8988T (cell line): ENCODE measurements around the gene ELANE.
"Not testable (repeated sequence)": the region's sequence is repeated elsewhere in the genome, so short reads cannot be mapped to it uniquely, and the experiment has no call there.

Source experiments
- DNase-seq: peaks from one replicate; pipeline ENCODE4 v3.0.0; 2011

ELANE gene

GRCh38 chr19:882871-883497, 30.9 kb downstream of the ELANE start:
- DNase-seq = no peak

- peak; percentile 98 for DNase-seq
These were observed 31.6 kb downstream of the ELANE start for GRCh38 chr19:883661-884211.

GRCh38 chr19:884420-885211, 32.5 kb downstream of the ELANE start:
- DNase-seq = no peak

DNA sequence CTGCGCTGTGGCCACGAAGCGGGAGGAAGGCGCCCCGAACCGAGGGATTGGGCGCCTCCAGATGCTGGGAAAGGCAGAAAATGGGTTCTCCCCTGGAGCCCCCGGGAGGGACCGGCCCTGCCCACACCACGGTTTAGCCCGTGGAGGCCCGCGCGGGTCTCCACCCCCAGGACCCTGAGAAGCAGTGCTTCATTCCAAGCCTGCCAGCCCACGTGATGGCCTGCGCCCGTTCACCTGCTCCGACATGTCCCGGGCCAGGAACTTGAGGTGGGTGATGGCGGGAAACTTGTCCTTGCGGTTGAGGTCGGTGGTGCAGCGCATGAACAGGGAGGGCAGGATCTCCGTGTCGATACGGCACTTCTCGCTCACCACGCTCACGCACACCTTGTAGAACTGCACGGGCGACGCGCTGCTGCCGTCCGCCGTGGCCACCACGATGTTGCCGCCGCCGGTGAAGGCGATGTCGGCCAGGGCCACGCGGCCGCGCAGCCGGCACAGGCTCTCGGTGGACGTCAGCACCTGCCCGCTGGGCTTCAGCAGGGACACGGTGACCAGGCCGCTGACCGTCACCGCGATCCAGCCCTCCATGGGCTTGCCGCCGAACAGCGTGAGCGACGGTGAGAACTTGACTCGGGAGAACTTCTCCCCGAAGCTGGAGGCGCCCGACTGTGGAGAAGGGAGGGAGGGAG, 33.6 kb downstream of the ELANE start:
- DNase-seq = no peak

DNA sequence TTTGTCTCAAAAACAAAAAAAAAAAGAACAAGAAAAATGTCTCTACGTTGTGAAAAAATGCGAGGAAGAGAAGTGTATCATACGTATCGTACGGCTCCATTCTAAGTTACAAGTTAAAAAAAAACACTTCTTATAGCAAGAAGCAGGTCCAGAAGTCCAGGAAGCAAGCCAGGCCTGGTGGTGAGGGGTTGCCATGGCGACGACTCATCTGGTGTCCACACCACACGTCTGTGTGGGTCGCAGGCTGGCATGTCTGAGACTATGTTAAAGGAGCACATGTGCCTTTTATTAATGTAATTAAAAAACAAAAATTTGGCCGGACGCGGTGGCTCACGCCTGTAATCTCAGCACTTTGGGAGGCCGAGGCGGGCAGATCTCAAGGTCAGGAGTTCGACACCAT, 35.0 kb downstream of the ELANE start:
- no peak for DNase-seq

GRCh38 chr19:887599-887998, 35.5 kb downstream of the ELANE start:
- no peak for DNase-seq

GRCh38 chr19:888581-889385, 36.7 kb downstream of the ELANE start:
- no peak for DNase-seq

DNA sequence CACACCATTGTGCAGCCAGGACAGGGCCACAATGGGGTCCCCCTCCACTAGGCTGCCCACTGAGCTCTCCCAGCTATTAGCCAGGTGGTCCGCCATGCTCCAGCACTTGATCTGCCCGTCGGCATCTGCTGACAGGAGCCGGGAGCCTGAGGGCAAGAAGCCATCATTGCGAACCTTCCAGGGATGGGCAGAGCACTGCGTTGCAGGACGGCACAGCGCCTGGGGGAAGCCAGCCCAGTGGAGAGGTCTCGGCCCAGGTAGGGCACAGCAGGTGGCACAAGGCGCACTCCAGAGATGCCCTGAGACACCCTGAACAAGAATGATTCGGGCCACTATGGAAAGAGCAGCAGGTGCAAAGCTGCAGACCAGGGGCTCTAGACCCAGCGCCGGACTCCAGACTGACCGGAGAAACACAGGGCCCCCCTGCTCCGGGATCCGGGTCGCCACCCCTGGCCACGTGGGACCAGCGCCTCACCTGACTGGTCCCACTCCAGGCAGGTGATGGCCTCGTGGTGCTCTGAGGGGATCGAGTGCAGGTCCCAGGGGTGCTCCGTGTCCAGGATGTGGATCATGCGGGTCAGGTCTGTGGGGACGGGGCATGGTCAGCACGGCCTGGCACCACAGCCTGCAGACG, 37.7 kb downstream of the ELANE start:
- no peak for DNase-seq

- DNase-seq = no peak
These were observed 38.7 kb downstream of the ELANE start for GRCh38 chr19:890831-891230.

- not testable (repeated sequence) for DNase-seq
These were observed 39.5 kb downstream of the ELANE start for GRCh38 chr19:891421-892200.

DNA sequence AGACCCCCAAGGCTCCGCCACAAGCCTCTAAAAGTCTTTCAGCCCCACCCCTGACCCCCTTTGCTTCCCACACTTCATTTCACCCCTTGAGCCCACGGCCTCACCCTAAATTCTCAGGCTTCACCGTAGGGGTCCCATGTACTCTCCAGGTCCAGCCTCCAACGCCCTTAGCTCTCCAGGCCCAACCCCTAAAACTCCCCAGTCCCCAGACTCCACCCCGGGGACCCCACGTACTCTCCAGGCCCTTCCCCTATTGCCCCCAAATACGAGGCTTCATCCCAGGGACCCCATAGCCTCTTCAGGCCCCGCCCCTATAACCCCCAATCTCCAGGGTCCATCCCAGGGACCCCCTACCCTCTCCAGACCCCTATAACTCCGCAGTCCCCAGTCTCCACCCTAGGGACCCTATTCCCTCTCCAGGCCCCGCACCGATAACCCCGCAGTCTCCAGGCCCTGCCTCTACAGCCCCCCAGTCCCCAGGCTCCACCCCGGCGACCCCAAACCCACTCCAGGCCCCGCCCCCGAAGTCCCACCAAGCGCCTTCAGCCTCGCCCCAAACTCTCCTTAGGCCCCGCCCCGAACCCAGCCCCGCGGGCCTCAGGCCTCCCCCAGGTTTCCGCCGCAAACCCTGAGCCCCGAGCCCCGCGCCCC, 40.3 kb downstream of the ELANE start:
- DNase-seq = no peak

DNA sequence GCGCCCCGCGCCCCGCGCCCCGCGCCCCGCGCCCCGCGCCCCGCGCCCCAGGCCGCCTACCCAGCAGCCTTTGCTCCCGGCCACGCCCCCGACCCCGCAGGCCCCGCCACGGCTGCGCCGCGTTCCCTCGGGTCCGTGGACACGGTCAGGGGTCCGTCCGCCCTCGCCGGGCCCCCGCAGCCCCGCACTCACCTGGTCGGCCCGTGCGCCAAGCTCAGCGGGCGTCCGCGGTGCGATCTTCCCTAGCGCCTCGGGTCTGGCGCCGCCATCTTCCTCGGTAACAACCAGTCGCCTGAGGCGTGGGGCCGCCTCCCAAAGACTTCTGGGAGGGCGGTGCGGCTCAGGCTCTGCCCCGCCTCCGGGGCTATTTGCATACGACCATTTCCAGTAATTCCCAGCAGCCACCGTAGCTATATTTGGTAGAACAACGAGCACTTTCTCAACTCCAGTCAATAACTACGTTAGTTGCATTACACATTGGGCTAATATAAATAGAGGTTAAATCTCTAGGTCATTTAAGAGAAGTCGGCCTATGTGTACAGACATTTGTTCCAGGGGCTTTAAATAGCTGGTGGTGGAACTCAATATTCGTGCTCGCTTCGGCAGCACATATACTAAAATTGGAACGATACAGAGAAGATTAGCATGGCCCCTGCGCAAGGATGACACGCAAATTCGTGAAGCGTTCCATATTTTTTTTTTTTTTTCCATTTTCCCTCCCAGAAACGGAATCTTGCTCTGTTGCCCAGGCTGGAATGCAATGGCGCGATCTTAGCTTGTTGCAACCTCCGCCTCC, 41.0 kb downstream of the ELANE start, which contains the start of the genes MED16 and RNU6-9:
MED16 (minus strand) TSS at position 294 of the 796 bp plus-strand sequence. CDS start 2,056 bp downstream, outside the sequence.
RNU6-9 (plus strand) TSS at position 591 of the 796 bp plus-strand sequence.
- DNase-seq = peak; percentile 100

DNA sequence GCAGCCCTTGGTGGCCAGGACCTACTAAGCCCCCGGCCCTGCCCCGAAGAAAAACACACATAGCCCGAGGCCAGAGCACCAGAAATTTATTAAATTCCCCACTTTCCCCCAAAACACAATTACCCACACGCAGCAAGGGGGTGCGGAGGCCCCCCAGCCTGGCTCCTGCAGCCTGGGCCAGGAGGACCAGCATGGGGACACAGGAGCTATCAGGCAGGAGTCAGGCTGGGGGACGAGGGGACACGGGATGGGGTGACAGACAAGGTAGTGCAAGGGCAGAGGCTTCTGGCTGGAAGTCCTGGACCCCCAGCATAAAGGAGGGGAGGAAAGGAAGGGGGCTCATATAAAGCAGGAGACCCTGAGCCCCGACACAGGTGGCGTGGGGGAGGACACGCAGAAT, 44.3 kb downstream of the ELANE start:
- DNase-seq = no peak

DNA sequence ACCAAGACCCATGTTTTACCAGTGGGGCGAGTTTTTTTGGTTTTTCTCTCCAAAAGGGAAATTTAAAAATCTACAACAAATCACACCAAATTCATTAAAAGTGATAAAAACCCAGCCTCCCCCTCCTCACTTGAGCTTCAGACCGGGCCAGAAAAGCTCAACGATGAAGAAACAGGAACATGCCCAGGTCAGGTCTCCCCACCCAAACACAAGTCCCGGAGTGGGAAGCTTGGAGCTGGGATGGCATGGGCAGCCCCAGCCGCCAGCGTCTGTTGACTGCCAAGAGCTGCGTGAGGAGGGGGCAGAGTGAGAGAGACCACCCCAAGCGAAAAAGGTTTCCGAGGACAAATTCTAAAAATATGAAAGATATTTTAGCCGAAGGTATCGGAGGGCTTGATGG, 44.9 kb downstream of the ELANE start:
- no peak for DNase-seq

GRCh38 chr19:897442-898039, 45.4 kb downstream of the ELANE start:
- no peak for DNase-seq

DNA sequence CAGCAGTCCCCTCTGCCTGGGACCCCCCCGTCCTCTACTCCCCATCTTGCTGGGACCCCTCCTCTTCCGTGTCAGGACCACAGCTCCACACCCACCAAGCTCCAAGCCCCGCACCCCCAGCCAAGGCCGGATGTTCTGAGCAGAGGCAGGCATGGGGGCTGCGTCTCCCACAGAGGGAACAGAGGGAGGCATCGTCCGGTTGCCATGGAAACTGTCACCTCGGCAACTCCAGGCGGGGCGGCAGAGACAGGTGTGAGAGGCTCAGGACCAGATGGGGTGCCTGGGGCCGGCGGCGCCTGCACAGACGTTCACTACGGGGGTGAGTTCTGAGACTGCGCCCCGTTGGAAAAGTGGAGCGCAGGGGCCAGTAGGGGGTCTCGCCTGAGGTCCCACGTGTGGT, 46.6 kb downstream of the ELANE start:
- DNase-seq = no peak

DNA sequence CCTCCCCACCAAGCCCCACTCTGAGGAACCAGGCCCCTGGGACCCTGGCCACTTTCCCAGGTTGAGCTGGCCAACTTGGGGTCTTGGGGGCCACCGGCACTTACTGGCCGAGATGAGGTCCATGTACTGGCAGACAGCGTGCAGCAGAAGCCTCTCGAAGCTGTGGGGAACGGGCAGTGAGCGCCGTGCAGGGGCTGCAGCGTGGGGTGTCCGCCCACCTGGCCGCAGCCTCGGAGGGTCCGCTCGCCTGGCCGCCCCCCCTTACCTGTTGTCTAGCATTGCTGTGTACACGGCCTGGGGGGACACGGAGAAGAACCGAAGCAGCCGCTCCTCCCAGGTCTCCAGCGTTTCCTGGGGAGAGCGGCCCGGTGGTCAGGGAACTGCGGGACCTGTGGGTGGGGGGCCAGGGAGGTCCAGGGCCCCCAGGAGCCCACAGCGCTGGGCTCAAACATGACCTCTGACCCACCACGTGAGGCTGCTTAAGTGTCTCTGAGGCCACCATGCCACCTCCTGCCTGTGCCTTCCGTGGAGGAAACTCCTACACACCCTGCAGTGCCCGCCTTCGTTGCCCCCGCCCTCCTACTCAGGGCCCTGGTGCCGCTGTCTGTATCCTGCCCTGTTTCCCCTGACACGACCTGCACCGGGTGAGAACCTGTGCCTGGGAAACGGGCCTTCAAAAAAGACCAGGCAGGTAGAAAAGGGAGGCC, 47.4 kb downstream of the ELANE start:
- DNase-seq = no peak

GRCh38 chr19:900043-900301, 47.9 kb downstream of the ELANE start:
- DNase-seq = no peak
